Trophoblast cell (in vitro differentiated cells and primary cell): ENCODE results near the gene FANCC.

ENCODE experiments used
- DNase-seq, 2 donors: peaks; one replicate each; pipeline ENCODE4 v3.0.0-alpha.2; 2016
- H2AFZ ChIP-seq: 2 replicates; pipeline ENCODE4 v1.6.1; 2013; ENCODE audit warnings: low read length, moderate library complexity, mild to moderate bottlenecking; ENCODE audit not compliant: insufficient read depth, poor library complexity
- H2AK5ac ChIP-seq: 2 replicates; pipeline ENCODE4 v1.6.1; 2013; ENCODE audit warnings: mild to moderate bottlenecking, low read length
- H2BK120ac ChIP-seq: 2 replicates; pipeline ENCODE4 v1.6.1; 2013; ENCODE audit warnings: low read length, mild to moderate bottlenecking, moderate library complexity; ENCODE audit not compliant: insufficient read depth, poor library complexity
- H2BK12ac ChIP-seq: 2 replicates; pipeline ENCODE4 v1.6.1; 2013; ENCODE audit warnings: mild to moderate bottlenecking, low read length, moderate library complexity
- H2BK5ac ChIP-seq: 2 replicates; pipeline ENCODE4 v1.6.1; 2013; ENCODE audit warnings: low read length, low read depth, moderate library complexity, mild to moderate bottlenecking; ENCODE audit not compliant: poor library complexity
- H3K14ac ChIP-seq: 2 replicates; pipeline ENCODE4 v1.6.1; 2013; ENCODE audit warnings: mild to moderate bottlenecking, low read length
- H3K18ac ChIP-seq: 2 replicates; pipeline ENCODE4 v1.6.1; 2013; ENCODE audit warnings: mild to moderate bottlenecking, low read length
- H3K23ac ChIP-seq: 2 replicates; pipeline ENCODE4 v1.6.1; 2013; ENCODE audit warnings: low read length
- H3K27ac ChIP-seq: 2 replicates; pipeline ENCODE4 v1.5.1; 2013; ENCODE audit warnings: low read depth, mild to moderate bottlenecking, inconsistent platforms, low read length, moderate library complexity
- H3K27me3 ChIP-seq: 2 replicates; pipeline ENCODE4 v1.6.1; 2013; ENCODE audit warnings: inconsistent platforms, mild to moderate bottlenecking, low read length, moderate library complexity; ENCODE audit not compliant: insufficient read depth
- H3K36me3 ChIP-seq, 2 experiments: 1 replicate in 1 of 2; 2 replicates in 1 of 2; pipeline ENCODE4 v1.6.1; 2013; ENCODE audit warnings: low read length in 2 of 2, mild to moderate bottlenecking in 2 of 2, moderate library complexity in 1 of 2; ENCODE audit not compliant: insufficient read depth in 2 of 2, control insufficient read depth in 1 of 2
- H3K4ac ChIP-seq: 2 replicates; pipeline ENCODE4 v1.6.1; 2013; ENCODE audit warnings: low read depth, mild to moderate bottlenecking, low read length, moderate library complexity
- H3K4me1 ChIP-seq, 2 experiments: 1 replicate in 1 of 2; 2 replicates in 1 of 2; pipeline ENCODE4 v1.6.1; 2013; ENCODE audit warnings: low read length in 2 of 2, mild to moderate bottlenecking in 2 of 2, moderate library complexity in 1 of 2; ENCODE audit not compliant: insufficient read depth in 2 of 2, control insufficient read depth in 1 of 2
- H3K4me2 ChIP-seq: 2 replicates; pipeline ENCODE4 v1.6.1; 2013; ENCODE audit warnings: inconsistent platforms, mild to moderate bottlenecking, low read length, moderate library complexity
- H3K4me3 ChIP-seq: 2 replicates; pipeline ENCODE4 v1.5.1; 2013; ENCODE audit warnings: mild to moderate bottlenecking, low read depth, low read length, inconsistent platforms
- H3K79me1 ChIP-seq: one replicate; pipeline ENCODE4 v1.6.1; 2013; ENCODE audit warnings: low read length
- H3K79me2 ChIP-seq: 2 replicates; pipeline ENCODE4 v1.6.1; 2013; ENCODE audit warnings: low read length, mild to moderate bottlenecking; ENCODE audit not compliant: control insufficient read depth, insufficient read depth, poor library complexity
- H3K9ac ChIP-seq: 2 replicates; pipeline ENCODE4 v1.6.1; 2013; ENCODE audit warnings: mild to moderate bottlenecking, low read length
- H3K9me3 ChIP-seq: 2 replicates; pipeline ENCODE4 v1.6.1; 2013; ENCODE audit warnings: low read depth, mild to moderate bottlenecking, control low read depth, inconsistent platforms, low read length; ENCODE audit not compliant: insufficient read depth
- H4K12ac ChIP-seq: 2 replicates; pipeline ENCODE4 v1.6.1; 2013; ENCODE audit warnings: low read depth, mild to moderate bottlenecking, low read length, moderate library complexity
- H4K8ac ChIP-seq: 2 replicates; pipeline ENCODE4 v1.6.1; 2013; ENCODE audit warnings: low read depth, mild to moderate bottlenecking, low read length, moderate library complexity
- H4K91ac ChIP-seq: one replicate; pipeline ENCODE4 v1.6.1; 2013; ENCODE audit warnings: low read depth, mild to moderate bottlenecking, low read length, moderate library complexity
- WGBS: extraction: QIAGEN DNeasy Blood & Tissue Kit; methylation state at CpG from one replicate; pipeline ENCODE4 v1.1.7; 2013; ENCODE audit warnings: missing lambda C conversion rate; ENCODE audit not compliant: insufficient read length, insufficient coverage; ENCODE audit errors: extremely low coverage; 5-methylcytosine and 5-hydroxymethylcytosine counted together

FANCC gene

GRCh38 chr9:95097279-95097678 lies 220.2 kb downstream of the FANCC start:
- Histone ChIP-seq H4K12ac (no peak overlapping the region), H3K9me3 (no peaks in the 10 kb centered on the region), H2BK5ac (no peak overlapping the region), H3K79me1 (peaks cover 37% of the 10 kb centered on the region), H4K91ac (peak overlapping the region; percentile 13), H3K14ac (no peak overlapping the region), H2AK5ac (peak overlapping the region; percentile 15), H3K23ac (no peak overlapping the region), H3K4ac (no peak overlapping the region), H3K4me2 (no peak overlapping the region), H3K4me1 (peaks cover 40 to 51% of the 10 kb centered on the region in 2 experiments), H2BK120ac (no peak overlapping the region), H3K18ac (no peak overlapping the region), H3K4me3 (no peak overlapping the region), H3K36me3 (peaks cover 12 to 18% of the 10 kb centered on the region in 2 experiments), H2AFZ (no peak overlapping the region), H3K9ac (no peak overlapping the region), H3K27me3 (no peaks in the 10 kb centered on the region), H2BK12ac (no peak overlapping the region), H3K27ac (no peak overlapping the region), H4K8ac (no peak overlapping the region), H3K79me2 (no peaks in the 10 kb centered on the region)
- no peak for DNase-seq
- no CpG with 5 or more reads among the region's 7 CpGs for WGBS

GRCh38 chr9:95096807-95097206 lies 220.7 kb downstream of the FANCC start:
- Histone ChIP-seq H3K9me3 (no peaks in the 10 kb centered on the region), H4K91ac (no peak overlapping the region), H4K8ac (no peak overlapping the region), H4K12ac (no peak overlapping the region), H3K9ac (no peak overlapping the region), H3K79me1 (peaks cover 38% of the 10 kb centered on the region), H2AK5ac (no peak overlapping the region), H3K36me3 (peaks cover 12 to 18% of the 10 kb centered on the region in 2 experiments), H3K27me3 (no peaks in the 10 kb centered on the region), H3K18ac (no peak overlapping the region), H2AFZ (no peak overlapping the region), H2BK5ac (no peak overlapping the region), H2BK12ac (no peak overlapping the region), H2BK120ac (no peak overlapping the region), H3K79me2 (peaks cover under 1% of the 10 kb centered on the region), H3K4me1 (peaks cover 41 to 52% of the 10 kb centered on the region in 2 experiments), H3K14ac (no peak overlapping the region), H3K4ac (no peak overlapping the region), H3K4me3 (no peak overlapping the region), H3K23ac (no peak overlapping the region), H3K4me2 (no peak overlapping the region), H3K27ac (no peak overlapping the region)
- no CpG with 5 or more reads among the region's 6 CpGs for WGBS
- no peak for DNase-seq

GRCh38 chr9:95096381-95096780 lies 221.1 kb downstream of the FANCC start:
- no CpG with 5 or more reads among the region's 12 CpGs for WGBS
- H3K27me3 ChIP-seq, result no peaks in the 10 kb centered on the region
- DNase-seq, result no peak
- no peak overlapping the region for H3K4me2 ChIP-seq
- H3K79me1 ChIP-seq, result peaks cover 37% of the 10 kb centered on the region
- H3K18ac ChIP-seq, result no peak overlapping the region
- H3K4me3 ChIP-seq, result no peak overlapping the region
- H3K79me2 ChIP-seq, result peaks cover 3% of the 10 kb centered on the region
- peak overlapping the region; percentile 7 for H2BK12ac ChIP-seq
- H3K9ac ChIP-seq, result no peak overlapping the region
- no peaks in the 10 kb centered on the region for H3K9me3 ChIP-seq
- peaks cover 41 to 52% of the 10 kb centered on the region in 2 experiments for H3K4me1 ChIP-seq
- no peak overlapping the region for H4K8ac ChIP-seq
- no peak overlapping the region for H2BK5ac ChIP-seq
- H3K14ac ChIP-seq, result no peak overlapping the region
- no peak overlapping the region for H2BK120ac ChIP-seq
- peaks cover 12 to 18% of the 10 kb centered on the region in 2 experiments for H3K36me3 ChIP-seq
- peak overlapping the region; percentile 15 for H4K91ac ChIP-seq
- H3K27ac ChIP-seq, result no peak overlapping the region
- no peak overlapping the region for H3K4ac ChIP-seq
- H2AFZ ChIP-seq, result no peak overlapping the region
- no peak overlapping the region for H4K12ac ChIP-seq
- no peak overlapping the region for H2AK5ac ChIP-seq
- no peak overlapping the region for H3K23ac ChIP-seq

GRCh38 chr9:95095641-95096355 lies 221.7 kb downstream of the FANCC start:
- Histone ChIP-seq H2AK5ac (no peak overlapping the region), H2BK120ac (no peak overlapping the region), H3K27me3 (no peaks in the 10 kb centered on the region), H3K23ac (no peak overlapping the region), H3K4ac (no peak overlapping the region), H4K12ac (no peak overlapping the region), H4K91ac (peak overlapping the region; percentile 16), H3K79me1 (peaks cover 43% of the 10 kb centered on the region), H3K79me2 (peaks cover 4% of the 10 kb centered on the region), H3K36me3 (peaks cover 12 to 18% of the 10 kb centered on the region in 2 experiments), H4K8ac (no peak overlapping the region), H3K4me1 (peaks cover 42 to 55% of the 10 kb centered on the region in 2 experiments), H2BK12ac (peak overlapping the region; percentile 7), H3K9ac (no peak overlapping the region), H3K4me3 (no peak overlapping the region), H2AFZ (peak overlapping the region; percentile 17), H3K9me3 (no peaks in the 10 kb centered on the region), H3K18ac (no peak overlapping the region), H3K4me2 (no peak overlapping the region), H2BK5ac (no peak overlapping the region), H3K27ac (no peak overlapping the region), H3K14ac (no peak overlapping the region)
- DNase-seq, result no peak
- no CpG with 5 or more reads among the region's 22 CpGs for WGBS
